PFSK-1 (cell line): ENCODE data around the gene NOL4L.

Experiments used
- FOXP2 ChIP-seq: optimal IDR thresholded peaks from 2 replicates; pipeline ENCODE3; 2011; ENCODE audit warnings: borderline replicate concordance, control low read depth, inconsistent platforms; ENCODE audit not compliant: insufficient read depth; ENCODE audit errors: extremely low read length, extremely low read depth
- POLR2AphosphoS5 ChIP-seq: IDR thresholded peaks from 2 replicates; pipeline ENCODE4 v1.6.1; 2012; ENCODE audit warnings: low read depth, mild to moderate bottlenecking, control low read depth, low read length, moderate library complexity
- SIN3A ChIP-seq: IDR thresholded peaks from 2 replicates; pipeline ENCODE4 v1.6.1; 2012; ENCODE audit warnings: mild to moderate bottlenecking, low read length, moderate library complexity, borderline replicate concordance; ENCODE audit not compliant: insufficient read depth
- TAF1 ChIP-seq: IDR thresholded peaks from 2 replicates; pipeline ENCODE4 v1.6.1; 2012; ENCODE audit warnings: low read length, control low read depth, borderline replicate concordance; ENCODE audit not compliant: insufficient read depth
- TF ChIP-seq, protein P1 (sequence below), 2 experiments: IDR thresholded peaks; 2 replicates each; pipeline versions ENCODE4 v1.6.1 to v1.8.0; 2011 to 2012; ENCODE audit warnings: low read depth in 2 of 2, low read length in 2 of 2, control low read depth in 1 of 2, inconsistent platforms in 1 of 2, mild to moderate bottlenecking in 1 of 2, moderate library complexity in 1 of 2; ENCODE audit not compliant: insufficient read depth in 1 of 2

Gene NOL4L

DNA sequence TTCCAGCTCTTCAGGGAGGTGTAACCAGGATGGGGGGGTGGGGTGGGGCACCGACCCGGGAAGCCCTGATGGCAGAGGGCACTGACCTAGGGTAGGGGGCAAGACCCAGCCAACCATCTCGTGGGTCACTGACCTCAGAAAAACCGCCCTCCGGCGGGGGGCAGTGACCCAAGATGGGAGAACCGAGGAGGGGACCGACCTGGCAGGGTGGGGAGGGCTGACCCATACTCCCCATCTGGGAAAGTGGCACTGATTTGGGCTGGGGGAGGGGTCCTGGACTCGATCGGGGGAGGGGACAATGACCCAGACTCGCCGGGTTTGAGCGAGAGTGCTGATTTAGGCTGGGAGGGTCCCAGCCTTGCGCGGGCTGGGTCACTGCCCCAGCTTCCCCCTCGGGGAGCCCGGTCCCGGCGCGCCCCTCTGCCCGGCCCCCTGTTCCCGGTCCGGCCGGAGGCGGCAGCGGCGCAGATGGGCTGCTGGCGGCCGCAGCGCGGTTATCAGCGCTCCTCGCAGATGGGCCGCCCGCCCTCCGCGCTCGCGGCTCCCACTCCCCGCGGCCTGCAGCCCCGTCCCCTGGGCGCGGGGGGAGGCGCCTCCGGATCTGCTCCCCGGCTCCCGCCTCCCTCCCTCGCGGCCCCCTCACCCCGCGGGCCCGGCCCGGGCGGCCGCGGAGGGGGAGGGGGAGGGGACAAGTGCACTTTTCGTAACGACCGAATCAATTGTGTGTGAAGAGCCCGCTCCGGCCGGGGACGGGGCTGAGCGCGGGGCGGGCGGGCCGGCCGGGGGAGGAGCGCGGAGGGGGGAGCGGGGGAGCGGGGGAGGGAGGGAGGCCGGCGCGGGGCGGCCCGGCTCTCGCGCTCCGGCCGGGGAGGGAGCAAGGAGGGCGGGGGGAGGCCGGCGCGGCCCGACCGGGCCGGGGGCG, 2.2 kb downstream of the NOL4L start:
- TF ChIP-seq FOXP2 (no peak), POLR2AphosphoS5 (no peak), SIN3A (no peak)
- TF ChIP-seq, protein P1, sequence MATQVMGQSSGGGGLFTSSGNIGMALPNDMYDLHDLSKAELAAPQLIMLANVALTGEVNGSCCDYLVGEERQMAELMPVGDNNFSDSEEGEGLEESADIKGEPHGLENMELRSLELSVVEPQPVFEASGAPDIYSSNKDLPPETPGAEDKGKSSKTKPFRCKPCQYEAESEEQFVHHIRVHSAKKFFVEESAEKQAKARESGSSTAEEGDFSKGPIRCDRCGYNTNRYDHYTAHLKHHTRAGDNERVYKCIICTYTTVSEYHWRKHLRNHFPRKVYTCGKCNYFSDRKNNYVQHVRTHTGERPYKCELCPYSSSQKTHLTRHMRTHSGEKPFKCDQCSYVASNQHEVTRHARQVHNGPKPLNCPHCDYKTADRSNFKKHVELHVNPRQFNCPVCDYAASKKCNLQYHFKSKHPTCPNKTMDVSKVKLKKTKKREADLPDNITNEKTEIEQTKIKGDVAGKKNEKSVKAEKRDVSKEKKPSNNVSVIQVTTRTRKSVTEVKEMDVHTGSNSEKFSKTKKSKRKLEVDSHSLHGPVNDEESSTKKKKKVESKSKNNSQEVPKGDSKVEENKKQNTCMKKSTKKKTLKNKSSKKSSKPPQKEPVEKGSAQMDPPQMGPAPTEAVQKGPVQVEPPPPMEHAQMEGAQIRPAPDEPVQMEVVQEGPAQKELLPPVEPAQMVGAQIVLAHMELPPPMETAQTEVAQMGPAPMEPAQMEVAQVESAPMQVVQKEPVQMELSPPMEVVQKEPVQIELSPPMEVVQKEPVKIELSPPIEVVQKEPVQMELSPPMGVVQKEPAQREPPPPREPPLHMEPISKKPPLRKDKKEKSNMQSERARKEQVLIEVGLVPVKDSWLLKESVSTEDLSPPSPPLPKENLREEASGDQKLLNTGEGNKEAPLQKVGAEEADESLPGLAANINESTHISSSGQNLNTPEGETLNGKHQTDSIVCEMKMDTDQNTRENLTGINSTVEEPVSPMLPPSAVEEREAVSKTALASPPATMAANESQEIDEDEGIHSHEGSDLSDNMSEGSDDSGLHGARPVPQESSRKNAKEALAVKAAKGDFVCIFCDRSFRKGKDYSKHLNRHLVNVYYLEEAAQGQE (IDR thresholded peaks at IDR 0.05; ENCODE audit: insufficient read depth in 1 of 2, low read depth in 2 of 2, low read length in 2 of 2) = no peak

DNA sequence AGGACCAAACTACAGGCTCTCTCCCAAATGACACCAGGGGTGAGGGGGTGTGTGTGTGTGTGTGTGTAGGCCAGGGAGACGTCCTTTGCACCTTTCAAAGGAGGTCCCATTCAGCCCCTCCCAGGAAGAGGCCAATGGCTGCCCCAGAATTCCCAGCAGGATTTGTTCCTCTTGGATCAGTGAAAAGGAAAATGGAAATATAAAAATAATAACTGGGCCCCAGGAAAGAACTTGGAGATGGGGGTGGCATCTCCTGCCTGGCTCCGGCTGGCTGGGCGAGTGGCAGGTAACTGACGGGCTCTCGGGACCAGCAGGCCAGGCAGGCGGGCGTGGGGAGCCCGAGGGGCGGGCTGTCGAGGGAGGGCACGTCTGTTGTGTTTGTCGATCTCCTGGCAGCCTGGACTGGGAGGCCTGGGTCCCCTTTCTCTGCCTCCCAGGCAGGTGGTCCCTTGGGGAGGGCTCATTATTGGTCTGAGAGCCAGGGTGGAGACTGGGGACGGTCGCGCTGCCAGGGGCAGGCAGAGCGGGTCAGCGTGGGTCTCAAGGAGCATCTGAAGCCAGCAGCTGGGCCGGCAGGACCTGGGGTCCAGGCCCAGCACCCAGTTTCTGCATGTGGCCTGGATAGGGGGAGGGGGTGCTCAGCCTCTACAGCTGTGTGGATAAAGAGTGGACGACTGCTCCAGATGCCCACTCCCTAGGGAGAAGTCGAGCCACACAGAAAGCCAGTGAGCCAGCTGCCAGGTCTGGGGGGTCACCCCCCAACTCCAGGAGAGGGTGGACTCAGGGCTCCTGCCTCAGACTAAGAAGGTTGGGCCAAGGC, 3.1 kb downstream of the NOL4L start:
- TF ChIP-seq FOXP2 (no peak), POLR2AphosphoS5 (no peak), SIN3A (no peak), TAF1 (no peak)
- TF ChIP-seq, protein P1 (IDR thresholded peaks at IDR 0.05; ENCODE audit: insufficient read depth in 1 of 2, low read depth in 2 of 2, low read length in 2 of 2) = no peak

DNA sequence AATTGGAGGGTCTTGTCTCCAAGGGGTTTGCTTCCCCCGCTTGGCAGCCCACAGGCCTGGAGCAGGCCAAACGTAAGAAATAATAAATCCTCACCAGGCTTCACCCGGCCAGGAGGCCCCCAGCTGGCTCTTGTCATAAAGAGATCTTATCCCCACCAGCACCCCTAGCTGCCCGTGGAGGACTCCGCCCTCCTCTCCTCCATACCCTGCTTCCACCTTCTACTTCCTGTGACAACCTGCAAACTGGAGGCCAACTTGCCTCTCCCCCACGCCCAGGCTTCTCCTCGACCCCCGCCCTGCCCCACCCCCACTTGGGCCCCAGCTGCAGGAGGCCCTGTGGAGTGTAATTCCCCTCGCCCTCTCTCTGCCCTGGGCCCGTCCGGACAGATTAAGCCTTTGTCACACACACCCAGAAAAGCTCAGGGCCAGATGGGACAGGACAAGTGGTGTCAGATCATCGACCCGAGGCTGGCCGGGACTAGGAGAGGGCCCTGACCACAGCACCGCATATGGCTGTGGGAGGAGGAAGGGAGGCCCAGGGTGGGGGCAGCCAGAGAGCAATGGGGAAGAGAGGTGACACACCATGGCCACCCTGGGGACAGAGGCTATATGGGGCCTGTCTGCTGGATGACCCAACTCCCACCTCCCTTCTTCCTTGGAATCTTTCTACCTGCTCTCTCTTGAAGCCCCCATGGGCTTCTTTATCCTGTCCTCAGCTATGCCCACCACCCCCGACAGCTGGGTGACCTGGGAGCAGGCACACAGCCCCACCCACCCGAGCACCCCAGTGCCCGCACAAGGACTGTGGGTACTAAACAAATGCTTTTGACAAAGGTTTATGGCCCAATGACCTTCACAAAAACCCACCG, 3.9 kb downstream of the NOL4L start:
- no peak for TF ChIP-seq SIN3A
- no peak for TF ChIP-seq FOXP2
- TF ChIP-seq POLR2AphosphoS5 = no peak
- TF ChIP-seq, protein P1 (IDR thresholded peaks at IDR 0.05; ENCODE audit: insufficient read depth in 1 of 2, low read depth in 2 of 2, low read length in 2 of 2) = no peak
- no peak for TF ChIP-seq TAF1

DNA sequence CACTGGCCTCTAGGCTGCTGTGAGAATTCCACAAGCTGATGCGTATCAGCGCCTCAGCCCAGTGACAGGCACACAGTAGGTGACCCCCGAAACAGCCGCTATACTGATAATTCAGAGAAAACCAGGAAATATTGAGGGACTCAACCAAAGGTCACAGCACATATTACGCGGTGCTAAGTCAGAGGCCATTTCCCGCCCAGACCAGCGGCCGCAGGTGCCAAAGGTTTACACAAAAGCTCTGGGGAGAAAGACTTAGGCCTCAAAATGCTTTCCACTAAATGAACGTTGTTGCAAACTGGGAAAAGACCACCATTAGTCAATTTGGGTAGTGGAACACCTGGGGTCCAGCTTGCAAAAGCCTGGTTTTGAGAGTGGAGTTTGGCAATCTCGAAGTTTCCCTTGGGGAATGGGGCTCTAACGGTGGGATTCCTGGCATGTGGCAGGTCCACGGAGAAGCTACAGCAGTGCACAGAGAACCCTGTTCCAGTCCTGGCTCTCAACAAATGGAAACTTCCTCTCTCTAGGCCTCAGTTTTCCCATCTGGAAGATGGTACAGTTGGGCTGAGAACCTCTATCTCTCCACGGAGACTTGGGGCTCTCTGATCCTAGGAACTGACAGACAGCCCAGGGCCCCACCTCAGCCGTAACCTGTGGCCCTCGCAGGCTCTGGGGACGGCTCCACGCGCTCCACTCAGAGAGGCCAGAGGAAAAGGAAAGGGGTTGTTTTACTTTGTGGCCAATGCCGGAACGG, 4.7 kb downstream of the NOL4L start:
- TF ChIP-seq TAF1 = no peak
- TF ChIP-seq FOXP2 = no peak
- no peak for TF ChIP-seq SIN3A
- TF ChIP-seq, protein P1 (IDR thresholded peaks at IDR 0.05; ENCODE audit: insufficient read depth in 1 of 2, low read depth in 2 of 2, low read length in 2 of 2) = no peak
- TF ChIP-seq POLR2AphosphoS5 = no peak
